H1 (cell line): ENCODE measurements around the gene LSM4. TPM values are rescaled to one million over a fixed set of nuclear protein-coding genes. Genes with fewer than 3 reads are reported as not detected.
A peak's percentile ranks its signal among the peaks of the same experiment; 100 is the strongest.

Experiments
- CTCF ChIA-PET: fragments of 300-600 bp; sonication (Branson Sonifier 250); formaldehyde crosslinking; loops from one replicate; lab custom pipeline; 2021; ENCODE audit not compliant: partially characterized antibody; lab: Charles Lee
- POLR2A ChIA-PET: fragments of 300-600 bp; sonication (Branson Sonifier 250); formaldehyde crosslinking; loops from one replicate; lab custom pipeline; 2021; ENCODE audit warnings: inconsistent platforms; ENCODE audit not compliant: partially characterized antibody; lab: Charles Lee
- DNase-seq, 2 experiments: peaks; one replicate each; pipeline versions ENCODE4 v3.0.0 to v3.0.0-alpha.2; 2010 to 2022; ENCODE audit warnings: low spot score in 2 of 2, low read depth in 1 of 2, mixed read lengths in 1 of 2
- FAIRE-seq: peaks from 2 replicates; lab custom pipeline; 2011; peaks lifted over from hg19 to GRCh38; lab: Jason Lieb, UNC
- H2AFZ ChIP-seq: 2 replicates; pipeline ENCODE4 v1.8.1; 2012; ENCODE audit warnings: low read length, inconsistent platforms
- H2AK5ac ChIP-seq: 2 replicates; pipeline ENCODE4 v1.6.1; 2013; ENCODE audit warnings: low read depth, low read length
- H2BK120ac ChIP-seq: replicated peaks from 2 replicates; pipeline ENCODE3; 2013; ENCODE audit warnings: low read depth, low read length, inconsistent platforms
- H2BK12ac ChIP-seq: 2 replicates; pipeline ENCODE4 v1.6.1; 2013; ENCODE audit warnings: low read depth, low read length
- H2BK15ac ChIP-seq: 2 replicates; pipeline ENCODE4 v1.6.1; 2013; ENCODE audit warnings: low read length
- H2BK20ac ChIP-seq: 2 replicates; pipeline ENCODE4 v1.6.1; 2013; ENCODE audit warnings: low read length
- H2BK5ac ChIP-seq: 2 replicates; pipeline ENCODE4 v1.6.1; 2013; ENCODE audit warnings: low read depth, low read length
- H3K14ac ChIP-seq: 2 replicates; pipeline ENCODE4 v1.6.1; 2013; ENCODE audit warnings: inconsistent platforms; ENCODE audit not compliant: insufficient read length
- H3K18ac ChIP-seq: 2 replicates; pipeline ENCODE4 v1.6.1; 2013; ENCODE audit warnings: low read length; ENCODE audit errors: extremely low read depth
- H3K23ac ChIP-seq: 2 replicates; pipeline ENCODE4 v1.6.1; 2013; ENCODE audit warnings: inconsistent platforms; ENCODE audit not compliant: insufficient read length
- H3K23me2 ChIP-seq: 2 replicates; pipeline ENCODE4 v1.6.1; 2013; ENCODE audit warnings: low read depth, low read length
- H3K27ac ChIP-seq: 2 replicates; pipeline ENCODE4 v1.6.1; 2011; ENCODE audit warnings: low read depth, low read length, inconsistent platforms
- H3K27me3 ChIP-seq, 4 experiments: replicated peaks in 1 of 4; 1 replicate in 1 of 4; 2 replicates in 3 of 4; pipeline versions ENCODE4 v1.6.1 to v1.8.1; 2011 to 2013; ENCODE audit warnings: low read length in 3 of 4, mild to moderate bottlenecking in 3 of 4, inconsistent platforms in 2 of 4, mixed read lengths in 2 of 4, moderate library complexity in 1 of 4; ENCODE audit not compliant: control insufficient read depth in 3 of 4, insufficient read depth in 3 of 4; ENCODE audit errors: extremely low read depth in 1 of 4
- H3K36me3 ChIP-seq, 4 experiments: 2 replicates each; pipeline versions ENCODE4 v1.6.1 to v1.8.1; 2011 to 2013; ENCODE audit warnings: mild to moderate bottlenecking in 4 of 4, low read length in 3 of 4, moderate library complexity in 2 of 4, control low read depth in 1 of 4, inconsistent platforms in 1 of 4; ENCODE audit not compliant: insufficient read depth in 4 of 4, control insufficient read depth in 2 of 4
- H3K4ac ChIP-seq: replicated peaks from 2 replicates; pipeline ENCODE3; 2013; ENCODE audit warnings: low read length, low read depth, mixed read lengths, inconsistent platforms; ENCODE audit not compliant: insufficient read length
- H3K4me1 ChIP-seq, 4 experiments: replicated peaks in 1 of 4; 1 replicate in 1 of 4; 2 replicates in 3 of 4; pipeline versions ENCODE4 v1.6.1 to v1.8.1; 2011 to 2013; ENCODE audit warnings: low read length in 3 of 4, inconsistent platforms in 2 of 4, mixed read lengths in 1 of 4; ENCODE audit not compliant: insufficient read depth in 4 of 4, control insufficient read depth in 3 of 4
- H3K4me2 ChIP-seq, 2 experiments: 2 replicates each; pipeline versions ENCODE4 v1.6.1 to v1.8.1; 2011 to 2013; ENCODE audit warnings: low read depth in 2 of 2, low read length in 2 of 2, control low read depth in 1 of 2, inconsistent platforms in 1 of 2, mild to moderate bottlenecking in 1 of 2; ENCODE audit not compliant: insufficient read depth in 1 of 2
- H3K4me3 ChIP-seq, 4 experiments: fragments of 200-600, 300-600 bp in 1 of 4; sonication (generic), shearing (Covaris generic), sonication (Bioruptor Twin) in 1 of 4; 2 replicates each; pipeline versions ENCODE4 v1.5.1 to v1.8.1; 2011 to 2016; ENCODE audit warnings: low read length in 4 of 4, low read depth in 3 of 4, control low read depth in 2 of 4, inconsistent platforms in 2 of 4, mild to moderate bottlenecking in 2 of 4, mixed read lengths in 1 of 4, moderate library complexity in 1 of 4; ENCODE audit not compliant: insufficient read depth in 2 of 4; ENCODE audit errors: extremely low read depth in 1 of 4
- H3K56ac ChIP-seq: replicated peaks from 2 replicates; pipeline ENCODE3; 2013; ENCODE audit warnings: low read depth, mild to moderate bottlenecking, mixed read lengths, low read length, inconsistent platforms; ENCODE audit not compliant: insufficient read length
- H3K79me1 ChIP-seq: 2 replicates; pipeline ENCODE4 v1.6.1; 2013; ENCODE audit warnings: low read depth, low read length, control low read depth
- H3K79me2 ChIP-seq, 2 experiments: 2 replicates each; pipeline versions ENCODE4 v1.6.1 to v1.8.1; 2012 to 2013; ENCODE audit warnings: low read length in 2 of 2, mild to moderate bottlenecking in 2 of 2, inconsistent platforms in 1 of 2; ENCODE audit not compliant: insufficient read depth in 2 of 2, control insufficient read depth in 1 of 2
- H3K9ac ChIP-seq, 4 experiments: replicated peaks in 1 of 4; 1 replicate in 1 of 4; 2 replicates in 3 of 4; pipeline versions ENCODE4 v1.6.1 to v1.8.1; 2011 to 2013; ENCODE audit warnings: low read depth in 3 of 4, low read length in 3 of 4, control low read depth in 2 of 4, mild to moderate bottlenecking in 2 of 4, moderate library complexity in 2 of 4, inconsistent platforms in 1 of 4; ENCODE audit errors: extremely low read depth in 1 of 4
- H3K9me3 ChIP-seq, 2 experiments: 2 replicates each; pipeline versions ENCODE4 v1.6.1 to v1.8.1; 2012 to 2013; ENCODE audit warnings: mild to moderate bottlenecking in 2 of 2, moderate library complexity in 2 of 2, control low read depth in 1 of 2, inconsistent platforms in 1 of 2, low read depth in 1 of 2, low read length in 1 of 2, mixed read lengths in 1 of 2; ENCODE audit not compliant: insufficient read depth in 2 of 2
- H4K20me1 ChIP-seq, 2 experiments: replicated peaks in 1 of 2; 2 replicates each; pipeline versions ENCODE3 to v1.8.1; 2011 to 2013; ENCODE audit warnings: inconsistent platforms in 2 of 2, low read length in 2 of 2, mild to moderate bottlenecking in 1 of 2; ENCODE audit not compliant: insufficient read depth in 2 of 2, control insufficient read depth in 1 of 2
- H4K5ac ChIP-seq: 2 replicates; pipeline ENCODE4 v1.6.1; 2013; ENCODE audit warnings: low read length, low read depth, mixed read lengths, inconsistent platforms; ENCODE audit not compliant: insufficient read length
- H4K8ac ChIP-seq: 2 replicates; pipeline ENCODE4 v1.8.0; 2013; ENCODE audit warnings: mild to moderate bottlenecking, moderate library complexity, low read length, inconsistent platforms; ENCODE audit not compliant: insufficient read depth; ENCODE audit errors: extremely low read depth
- H4K91ac ChIP-seq: replicated peaks from 2 replicates; pipeline ENCODE3; 2013; ENCODE audit warnings: low read length, mixed read lengths, inconsistent platforms; ENCODE audit not compliant: insufficient read length
- CTCF ChIP-seq, 3 experiments: IDR thresholded peaks; 1 replicate in 2 of 3; 2 replicates in 1 of 3; pipeline versions ENCODE4 v1.5.1 to v1.6.1; 2011; ENCODE audit warnings: low read length in 3 of 3, mild to moderate bottlenecking in 3 of 3, inconsistent platforms in 2 of 3, low read depth in 1 of 3, moderate library complexity in 1 of 3; ENCODE audit not compliant: insufficient read depth in 1 of 3; ENCODE audit errors: control extremely low read depth in 1 of 3
- JUND ChIP-seq: IDR thresholded peaks from 2 replicates; pipeline ENCODE4 v1.6.1; 2011; ENCODE audit warnings: mild to moderate bottlenecking, improper control_type of control experiment, low read length
- RAD21 ChIP-seq, 2 experiments: IDR thresholded peaks in 1 of 2; conservative IDR thresholded peaks in 1 of 2; 2 replicates each; pipeline ENCODE4 v1.6.1; 2011; ENCODE audit warnings: low read depth in 2 of 2, low read length in 2 of 2, improper control_type of control experiment in 1 of 2, inconsistent platforms in 1 of 2, mild to moderate bottlenecking in 1 of 2, moderate library complexity in 1 of 2
- TAF7 ChIP-seq: optimal IDR thresholded peaks from 2 replicates; pipeline ENCODE3; 2011; ENCODE audit warnings: low read depth, mild to moderate bottlenecking, inconsistent platforms, low read length, moderate library complexity, borderline replicate concordance
- WGBS, 2 experiments: shearing (Covaris generic) in 1 of 2; methylation state at CpG; one replicate each; pipeline versions ENCODE4 v1.1.6 to v1.1.7; 2013 to 2015; ENCODE audit warnings: low lambda C conversion rate in 2 of 2, mixed read lengths in 2 of 2, inconsistent platforms in 1 of 2, low coverage in 1 of 2, missing lambda C conversion rate in 1 of 2; ENCODE audit not compliant: insufficient replicate concordance in 2 of 2, insufficient coverage in 1 of 2, insufficient read length in 1 of 2; ENCODE audit errors: extremely low coverage in 1 of 2, missing lambda C conversion rate in 1 of 2; 5-methylcytosine and 5-hydroxymethylcytosine counted together
- polyA plus RNA-seq, 7 experiments: library from polyadenylated mRNA; depleted of rRNA in 3 of 7; stranded (reverse) in 5 of 7; unstranded in 2 of 7; fragments of >200 nt in 5 of 7; fragments of 200-250 nt in 2 of 7; gene quantifications; 1 replicate in 5 of 7; 2 replicates in 1 of 7; 4 replicates in 1 of 7; pipeline versions ENCODE4 v1.2.1 to v1.2.3, GENCODE V29; 2011 to 2013; ENCODE audit warnings: missing spikeins in 2 of 7, mixed read lengths in 2 of 7
- total RNA-seq: library from RNA; stranded (reverse); fragmentation: NEBNext Ultra II Directional; extraction: Animal tissue kit (Norgen Biotek cat#: 25700); gene quantifications from 2 replicates; pipeline ENCODE4 v1.2.1, GENCODE V29; 2021

The LSM4 gene
- total and polyA plus RNA-seq, 2 of the 8 experiments (the other 6 are each of a cell fraction or from before 2014, with no cell fraction given) = 302 to 319 TPM

GRCh38 chr19:18349524-18350128 lies 26.8 kb upstream of the LSM4 start:
- Histone ChIP-seq H2AK5ac (no peak overlapping the region), H3K79me1 (no peaks in the 10 kb centered on the region), H2BK120ac (no peak overlapping the region), H3K23ac (no peak overlapping the region), H2AFZ (no peak overlapping the region), H2BK20ac (no peak overlapping the region), H3K27me3 (no peaks in the 10 kb centered on the region), H3K4me1 (peaks cover 0 to 3% (median 2%) of the 10 kb centered on the region in 4 experiments; a peak in 4 of 7 replicates), H3K9me3 (no peaks in the 10 kb centered on the region), H2BK15ac (no peak overlapping the region), H3K56ac (no peak overlapping the region), H3K27ac (no peak overlapping the region), H3K9ac (no peak overlapping the region), H3K4ac (no peak overlapping the region), H3K4me2 (no peak overlapping the region), H4K5ac (no peak overlapping the region), H3K14ac (no peak overlapping the region), H3K23me2 (no peaks in the 10 kb centered on the region), H3K36me3 (no peaks in the 10 kb centered on the region), H2BK12ac (no peak overlapping the region), H3K4me3 (no peak overlapping the region), H4K91ac (no peak overlapping the region), H4K20me1 (no peaks in the 10 kb centered on the region), H4K8ac (no peak overlapping the region), H3K79me2 (no peaks in the 10 kb centered on the region), H2BK5ac (no peak overlapping the region), H3K18ac (no peak overlapping the region)
- POLR2A ChIA-PET = interaction anchor here (0.6 to 2.0 kb wide), 3 partner anchors 68 to 987 kb away, joined by 3 to 6 read pairs (median 3); partner anchors contain the start of gene JUND
- FAIRE-seq = peak; percentile 13
- CTCF ChIA-PET = interaction anchor here (0.8 to 6.1 kb wide), 34 partner anchors 8 to 204 kb away, joined by 3 to 132 read pairs (median 6); partner anchors contain the start of genes GDF15, PGPEP1 and SSBP4
- peak in 1 of 2 experiments; percentile 75 for DNase-seq
- WGBS, 2 experiments = 72% methylated on average over 12 of the region's 12 CpGs; no CpG with 5 or more reads in 1 of the 2 experiments
- TF ChIP-seq CTCF (IDR thresholded peaks at IDR 0.05; ENCODE audit: control extremely low read depth in 1 of 3, insufficient read depth in 1 of 3, low read depth in 1 of 3, low read length in 3 of 3) (peak; percentile 76 to 87 (median 84)), RAD21 (IDR thresholded peaks at IDR 0.05 in 1 of 2, conservative IDR thresholded peaks at IDR 0.05 in 1 of 2; ENCODE audit: low read depth in 2 of 2, low read length in 2 of 2) (peak; percentile 89 to 91), TAF7 (no peak), JUND (peak; percentile 41; the same call in 1 of the 2 replicates)
